NCI-H146 (cell line): ENCODE measurements around the gene ARSD.
"Not testable (repeated sequence)": the region's sequence is repeated elsewhere in the genome, so short reads cannot be mapped to it uniquely, and the experiment has no call there.

ENCODE experiments used
- DNase-seq: peaks from one replicate; lab custom pipeline; 2025; lab: John Stamatoyannopoulos, UW

The ARSD gene

GRCh38 chrX:2928583-2929434 is at the start of gene ARSD:
Gene ARSD, minus strand, starts transcription at chrX:2929339. Its CDS starts 64 bp downstream, at chrX:2929275.
- no peak for DNase-seq

GRCh38 chrX:2978639-2979038 is 49.5 kb upstream of the ARSD start:
- not testable (repeated sequence) for DNase-seq

- no peak for DNase-seq
Measured at GRCh38 chrX:2974961-2975360, 45.8 kb upstream of the ARSD start.

GRCh38 chrX:2972391-2972790 is 43.3 kb upstream of the ARSD start:
- no peak for DNase-seq

GRCh38 chrX:2969021-2969420 is 39.9 kb upstream of the ARSD start:
- DNase-seq: no peak

- no peak for DNase-seq
Measured at GRCh38 chrX:2967998-2968909, 39.1 kb upstream of the ARSD start.

- no peak for DNase-seq
Measured at GRCh38 chrX:2967584-2967983, 38.4 kb upstream of the ARSD start.

- no peak for DNase-seq
Measured at GRCh38 chrX:2967012-2967411, 37.9 kb upstream of the ARSD start.

GRCh38 chrX:2965965-2966364 is 36.8 kb upstream of the ARSD start:
- no peak for DNase-seq

GRCh38 chrX:2963992-2964794 is 35.1 kb upstream of the ARSD start:
- not testable (repeated sequence) for DNase-seq

GRCh38 chrX:2963449-2963848 is 34.3 kb upstream of the ARSD start:
- DNase-seq: not testable (repeated sequence)

GRCh38 chrX:2962381-2962780 is 33.2 kb upstream of the ARSD start:
- DNase-seq: no peak

- no peak for DNase-seq
Measured at GRCh38 chrX:2960861-2961515, 31.8 kb upstream of the ARSD start.

GRCh38 chrX:2958199-2958598 is 29.1 kb upstream of the ARSD start:
- DNase-seq: no peak

- no peak for DNase-seq
Measured at GRCh38 chrX:2955838-2956237, 26.7 kb upstream of the ARSD start.

GRCh38 chrX:2955281-2955680 is 26.1 kb upstream of the ARSD start:
- DNase-seq: no peak

GRCh38 chrX:2954541-2954940 is 25.4 kb upstream of the ARSD start:
- DNase-seq: no peak

GRCh38 chrX:2937942-2938341 is 8.8 kb upstream of the ARSD start:
- DNase-seq: not testable (repeated sequence)

- no peak for DNase-seq
Measured at GRCh38 chrX:2934715-2935710, 5.9 kb upstream of the ARSD start.
